ENCODE results near the gene AHCTF1.
"Not testable (repeated sequence)": the region's sequence is repeated elsewhere in the genome, so short reads cannot be mapped to it uniquely, and the experiment has no call there.

- TF ChIP-seq, protein P1, sequence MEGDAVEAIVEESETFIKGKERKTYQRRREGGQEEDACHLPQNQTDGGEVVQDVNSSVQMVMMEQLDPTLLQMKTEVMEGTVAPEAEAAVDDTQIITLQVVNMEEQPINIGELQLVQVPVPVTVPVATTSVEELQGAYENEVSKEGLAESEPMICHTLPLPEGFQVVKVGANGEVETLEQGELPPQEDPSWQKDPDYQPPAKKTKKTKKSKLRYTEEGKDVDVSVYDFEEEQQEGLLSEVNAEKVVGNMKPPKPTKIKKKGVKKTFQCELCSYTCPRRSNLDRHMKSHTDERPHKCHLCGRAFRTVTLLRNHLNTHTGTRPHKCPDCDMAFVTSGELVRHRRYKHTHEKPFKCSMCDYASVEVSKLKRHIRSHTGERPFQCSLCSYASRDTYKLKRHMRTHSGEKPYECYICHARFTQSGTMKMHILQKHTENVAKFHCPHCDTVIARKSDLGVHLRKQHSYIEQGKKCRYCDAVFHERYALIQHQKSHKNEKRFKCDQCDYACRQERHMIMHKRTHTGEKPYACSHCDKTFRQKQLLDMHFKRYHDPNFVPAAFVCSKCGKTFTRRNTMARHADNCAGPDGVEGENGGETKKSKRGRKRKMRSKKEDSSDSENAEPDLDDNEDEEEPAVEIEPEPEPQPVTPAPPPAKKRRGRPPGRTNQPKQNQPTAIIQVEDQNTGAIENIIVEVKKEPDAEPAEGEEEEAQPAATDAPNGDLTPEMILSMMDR (IDR thresholded peaks at IDR 0.05), result not testable (repeated sequence)
- not testable (repeated sequence) for TF ChIP-seq POLR2A (IDR thresholded peaks at IDR 0.05)
Measured at GRCh38 chr1:246885389-246885788, 46.4 kb downstream of the AHCTF1 start.

Measured in thyroid gland (tissue), 4 donors.